ENCODE data around the gene DOCK8. TPM values are rescaled to one million over a fixed set of nuclear protein-coding genes. Genes with fewer than 3 reads are reported as not detected.

DOCK8 gene
- total RNA-seq, 1 experiment from 2014 or later, result 1.4 TPM

DNA sequence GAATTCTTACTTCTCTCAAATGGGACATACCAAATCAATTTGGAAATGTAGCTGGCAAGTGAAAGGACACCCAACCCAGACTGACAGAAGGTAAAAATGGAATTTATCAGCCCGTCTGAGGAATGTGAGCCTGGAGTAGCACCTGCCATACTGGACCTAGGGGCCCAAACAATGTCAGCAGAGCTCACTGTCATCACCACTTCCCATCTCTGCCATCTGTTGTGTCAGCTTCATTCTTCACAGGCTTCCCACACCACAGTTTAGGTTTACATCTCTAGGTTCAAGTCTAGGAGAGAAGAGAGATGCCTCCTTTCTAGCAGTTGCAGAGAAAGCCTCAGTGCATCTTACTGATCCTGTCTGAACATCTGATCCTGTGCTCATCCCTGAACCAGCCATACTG lies 222.4 kb downstream of the DOCK8 start:
- H3K27ac Mint-ChIP-seq, result no peak overlapping the region
- DNase-seq, result no peak
- H3K9me3 ChIP-seq (ENCODE audit: control insufficient read depth, low read depth, low read length), result no peaks in the 10 kb centered on the region
- H3K9me3 Mint-ChIP-seq, result no peaks in the 10 kb centered on the region; a peak in 1 of 5 replicates
- no peak overlapping the region for H2BK12ac ChIP-seq (ENCODE audit: insufficient read length, low read depth, low read length)
- H3K27me3 ChIP-seq (ENCODE audit: insufficient read depth, low read length), result no peaks in the 10 kb centered on the region
- no peak for TF ChIP-seq CTCF (conservative IDR thresholded peaks at IDR 0.05)
- no peak overlapping the region for H2BK5ac ChIP-seq (ENCODE audit: insufficient read length, low read length)
- H3K4me1 ChIP-seq (ENCODE audit: insufficient read depth, low read length), result no peaks in the 10 kb centered on the region
- H4K20me1 ChIP-seq (ENCODE audit: control insufficient read depth, insufficient read depth, insufficient read length), result no peaks in the 10 kb centered on the region
- H3K4me3 Mint-ChIP-seq, result no peak overlapping the region
- H3K4me1 Mint-ChIP-seq, result no peaks in the 10 kb centered on the region
- H3T11ph ChIP-seq (ENCODE audit: low read length), result no peak overlapping the region
- no peak overlapping the region for H2BK120ac ChIP-seq (ENCODE audit: low read depth, low read length, poor library complexity, severe bottlenecking)
- no peak overlapping the region for H3K23ac ChIP-seq (ENCODE audit: insufficient read length, low read depth, low read length)
- H3K56ac ChIP-seq (ENCODE audit: insufficient read length, low read depth, low read length), result no peak overlapping the region
- no peaks in the 10 kb centered on the region; the same call in 1 of the 2 replicates for H3K27me3 Mint-ChIP-seq (ENCODE audit: low read depth)
- H4K8ac ChIP-seq (replicated peaks; ENCODE audit: insufficient read length, low read depth, low read length), result no peak overlapping the region
- H4K5ac ChIP-seq (ENCODE audit: insufficient read length, low read depth, low read length), result no peak overlapping the region
- no CpG with 5 or more reads among the region's 1 CpG for WGBS (ENCODE audit: extremely low coverage, insufficient read length, low lambda C conversion rate)
- no peak overlapping the region for H2AFZ ChIP-seq (ENCODE audit: low read length)
- H3K27ac ChIP-seq (ENCODE audit: insufficient read length, low read depth, low read length), result no peak overlapping the region
- H3K79me2 ChIP-seq (ENCODE audit: insufficient read depth, low read length), result no peaks in the 10 kb centered on the region
- no peak overlapping the region for H3K9ac ChIP-seq (ENCODE audit: extremely low read depth, insufficient read length, low read length)
- no peaks in the 10 kb centered on the region for H3K36me3 Mint-ChIP-seq (ENCODE audit: insufficient read depth in 1 of 3, low read depth in 3 of 3)
- H3K14ac ChIP-seq (ENCODE audit: insufficient read depth, low read length), result no peak overlapping the region
- H2AK5ac ChIP-seq (ENCODE audit: insufficient read length, low read length), result no peak overlapping the region
- no peaks in the 10 kb centered on the region for H3K23me2 ChIP-seq (ENCODE audit: insufficient read length, low read depth, low read length, poor library complexity, severe bottlenecking)
- no peak overlapping the region for H3K18ac ChIP-seq (ENCODE audit: insufficient read length, low read depth, low read length)
- no peak overlapping the region for H2BK15ac ChIP-seq (ENCODE audit: low read depth, low read length)
- no peak overlapping the region for H3K4ac ChIP-seq (ENCODE audit: low read depth, low read length)
- no peaks in the 10 kb centered on the region for H3K79me1 ChIP-seq (ENCODE audit: insufficient read depth, low read depth, low read length, poor library complexity, severe bottlenecking)
- H4K91ac ChIP-seq (ENCODE audit: insufficient read length, low read depth, low read length), result no peak overlapping the region
- no peak overlapping the region for H3K4me2 ChIP-seq (ENCODE audit: insufficient read depth, insufficient read length, low read length)
- no peak overlapping the region for H2BK20ac ChIP-seq (ENCODE audit: low read depth, low read length, poor library complexity, severe bottlenecking)
